Measurements from ENCODE around the gene SLC10A7. TPM values are rescaled to one million over a fixed set of nuclear protein-coding genes. Genes with fewer than 3 reads are reported as not detected.

Gene SLC10A7
- total RNA-seq, 1 experiment from 2014 or later = 3.9 TPM

GRCh38 chr4:146340798-146341197, 180.9 kb downstream of the SLC10A7 start:
- Histone ChIP-seq H3K4me1 (ENCODE audit: insufficient read depth, low read length) (no peaks in the 10 kb centered on the region), H2AFZ (ENCODE audit: low read length) (no peak overlapping the region), H2BK120ac (ENCODE audit: low read depth, low read length, poor library complexity, severe bottlenecking) (no peak overlapping the region), H3K56ac (ENCODE audit: insufficient read length, low read depth, low read length) (no peak overlapping the region), H3K23me2 (ENCODE audit: insufficient read length, low read depth, low read length, poor library complexity, severe bottlenecking) (no peaks in the 10 kb centered on the region), H2BK12ac (ENCODE audit: insufficient read length, low read depth, low read length) (no peak overlapping the region), H2BK15ac (ENCODE audit: low read depth, low read length) (no peak overlapping the region), H3K9ac (ENCODE audit: extremely low read depth, insufficient read length, low read length) (no peak overlapping the region), H3K14ac (ENCODE audit: insufficient read depth, low read length) (no peak overlapping the region), H3K27me3 (ENCODE audit: insufficient read depth, low read length) (no peaks in the 10 kb centered on the region; the same call in 1 of the 2 replicates), H3K18ac (ENCODE audit: insufficient read length, low read depth, low read length) (no peak overlapping the region), H3K79me2 (ENCODE audit: insufficient read depth, low read length) (no peaks in the 10 kb centered on the region), H3K4ac (ENCODE audit: low read depth, low read length) (no peak overlapping the region), H3T11ph (ENCODE audit: low read length) (no peak overlapping the region), H4K8ac (replicated peaks; ENCODE audit: insufficient read length, low read depth, low read length) (no peak overlapping the region), H2AK5ac (ENCODE audit: insufficient read length, low read length) (no peak overlapping the region), H4K5ac (ENCODE audit: insufficient read length, low read depth, low read length) (no peak overlapping the region), H3K79me1 (ENCODE audit: insufficient read depth, low read depth, low read length, poor library complexity, severe bottlenecking) (no peaks in the 10 kb centered on the region), H3K27ac (ENCODE audit: insufficient read length, low read depth, low read length) (no peak overlapping the region), H3K4me2 (ENCODE audit: insufficient read depth, insufficient read length, low read length) (no peak overlapping the region), H3K9me3 (ENCODE audit: control insufficient read depth, low read depth, low read length) (no peaks in the 10 kb centered on the region), H4K91ac (ENCODE audit: insufficient read length, low read depth, low read length) (no peak overlapping the region), H2BK20ac (ENCODE audit: low read depth, low read length, poor library complexity, severe bottlenecking) (no peak overlapping the region), H3K23ac (ENCODE audit: insufficient read length, low read depth, low read length) (no peak overlapping the region), H4K20me1 (ENCODE audit: control insufficient read depth, insufficient read depth, insufficient read length) (no peaks in the 10 kb centered on the region), H2BK5ac (ENCODE audit: insufficient read length, low read length) (no peak overlapping the region)
- Mint-ChIP-seq H3K27ac (no peak overlapping the region), H3K27me3 (ENCODE audit: low read depth) (peaks cover 4% of the 10 kb centered on the region), H3K36me3 (ENCODE audit: insufficient read depth in 1 of 3, low read depth in 3 of 3) (no peaks in the 10 kb centered on the region), H3K4me3 (no peak overlapping the region), H3K9me3 (no peaks in the 10 kb centered on the region), H3K4me1 (no peaks in the 10 kb centered on the region)
- DNase-seq = no peak
- peak; percentile 54 for TF ChIP-seq CTCF (conservative IDR thresholded peaks at IDR 0.05)
